ENCODE results near the gene CCDC78.
"Not testable (repeated sequence)": the region's sequence is repeated elsewhere in the genome, so short reads cannot be mapped to it uniquely, and the experiment has no call there.

CCDC78 gene

GRCh38 chr16:754656-755055, 28.4 kb upstream of the CCDC78 start:
- no peak overlapping the region for H2AFZ ChIP-seq (ENCODE audit: low read depth, low read length, severe bottlenecking)
- no peak overlapping the region for H3K4me2 ChIP-seq (ENCODE audit: low read depth, low read length, poor library complexity, severe bottlenecking)
- no peaks in the 10 kb centered on the region for H3K9me2 ChIP-seq (replicated peaks; ENCODE audit: insufficient read depth, low read length)
- no peaks in the 10 kb centered on the region for H3K27me3 ChIP-seq (ENCODE audit: low read length)
- H3K36me3 ChIP-seq (ENCODE audit: low read length), result no peaks in the 10 kb centered on the region
- no peaks in the 10 kb centered on the region for H4K20me1 ChIP-seq (ENCODE audit: low read depth, low read length)
- H3K27ac ChIP-seq (ENCODE audit: low read depth, low read length), result no peak overlapping the region
- H3K4me3 ChIP-seq (ENCODE audit: insufficient read depth, low read length, poor library complexity, severe bottlenecking), result no peak overlapping the region
- no peaks in the 10 kb centered on the region for H3K9me3 ChIP-seq (ENCODE audit: insufficient read depth, low read length)
- H3F3A ChIP-seq (ENCODE audit: insufficient read depth), result no peaks in the 10 kb centered on the region
- no peak for TF ChIP-seq CTCF (IDR thresholded peaks at IDR 0.05; ENCODE audit: insufficient read depth, low read length, poor library complexity, severe bottlenecking)
- no peak for TF ChIP-seq EZH2phosphoT487 (conservative IDR thresholded peaks at IDR 0.05; ENCODE audit: low read length)
- H3K9ac ChIP-seq (ENCODE audit: low read length), result no peak overlapping the region
- no peaks in the 10 kb centered on the region for H3K79me2 ChIP-seq (ENCODE audit: insufficient read depth, low read length)

GRCh38 chr16:754121-754607, 27.9 kb upstream of the CCDC78 start:
- not testable (repeated sequence) for H3K9me3 ChIP-seq (ENCODE audit: insufficient read depth, low read length); H3K9ac ChIP-seq (ENCODE audit: low read length); H3K36me3 ChIP-seq (ENCODE audit: low read length); H3K4me2 ChIP-seq (ENCODE audit: low read depth, low read length, poor library complexity, severe bottlenecking); H3F3A ChIP-seq (ENCODE audit: insufficient read depth); H3K9me2 ChIP-seq (replicated peaks; ENCODE audit: insufficient read depth, low read length); H3K4me3 ChIP-seq (ENCODE audit: insufficient read depth, low read length, poor library complexity, severe bottlenecking); H2AFZ ChIP-seq (ENCODE audit: low read depth, low read length, severe bottlenecking); H3K27me3 ChIP-seq (ENCODE audit: low read length); H4K20me1 ChIP-seq (ENCODE audit: low read depth, low read length); H3K27ac ChIP-seq (ENCODE audit: low read depth, low read length); H3K79me2 ChIP-seq (ENCODE audit: insufficient read depth, low read length)

GRCh38 chr16:752007-752312, 25.7 kb upstream of the CCDC78 start:
- Histone ChIP-seq H3K9me2 (replicated peaks; ENCODE audit: insufficient read depth, low read length) (no peaks in the 10 kb centered on the region), H2AFZ (ENCODE audit: low read depth, low read length, severe bottlenecking) (no peak overlapping the region), H3K79me2 (ENCODE audit: insufficient read depth, low read length) (no peaks in the 10 kb centered on the region), H3F3A (ENCODE audit: insufficient read depth) (no peaks in the 10 kb centered on the region), H3K27ac (ENCODE audit: low read depth, low read length) (no peak overlapping the region), H3K4me3 (ENCODE audit: insufficient read depth, low read length, poor library complexity, severe bottlenecking) (no peak overlapping the region), H3K9ac (ENCODE audit: low read length) (no peak overlapping the region), H3K4me2 (ENCODE audit: low read depth, low read length, poor library complexity, severe bottlenecking) (no peak overlapping the region), H4K20me1 (ENCODE audit: low read depth, low read length) (no peaks in the 10 kb centered on the region), H3K36me3 (ENCODE audit: low read length) (no peaks in the 10 kb centered on the region), H3K27me3 (ENCODE audit: low read length) (no peaks in the 10 kb centered on the region), H3K9me3 (ENCODE audit: insufficient read depth, low read length) (no peaks in the 10 kb centered on the region)
- no peak for TF ChIP-seq CTCF (IDR thresholded peaks at IDR 0.05; ENCODE audit: insufficient read depth, low read length, poor library complexity, severe bottlenecking)
- no peak for TF ChIP-seq EZH2phosphoT487 (conservative IDR thresholded peaks at IDR 0.05; ENCODE audit: low read length)

- Histone ChIP-seq H2AFZ (ENCODE audit: low read depth, low read length, severe bottlenecking) (no peak overlapping the region), H4K20me1 (ENCODE audit: low read depth, low read length) (no peaks in the 10 kb centered on the region), H3K36me3 (ENCODE audit: low read length) (no peaks in the 10 kb centered on the region), H3K9me3 (ENCODE audit: insufficient read depth, low read length) (no peaks in the 10 kb centered on the region), H3K9ac (ENCODE audit: low read length) (no peak overlapping the region), H3F3A (ENCODE audit: insufficient read depth) (no peaks in the 10 kb centered on the region), H3K27me3 (ENCODE audit: low read length) (no peaks in the 10 kb centered on the region), H3K4me2 (ENCODE audit: low read depth, low read length, poor library complexity, severe bottlenecking) (no peak overlapping the region), H3K79me2 (ENCODE audit: insufficient read depth, low read length) (no peaks in the 10 kb centered on the region), H3K27ac (ENCODE audit: low read depth, low read length) (no peak overlapping the region), H3K9me2 (replicated peaks; ENCODE audit: insufficient read depth, low read length) (no peaks in the 10 kb centered on the region), H3K4me3 (ENCODE audit: insufficient read depth, low read length, poor library complexity, severe bottlenecking) (no peak overlapping the region)
- TF ChIP-seq CTCF (IDR thresholded peaks at IDR 0.05; ENCODE audit: insufficient read depth, low read length, poor library complexity, severe bottlenecking) (no peak), EZH2phosphoT487 (conservative IDR thresholded peaks at IDR 0.05; ENCODE audit: low read length) (no peak)
Measured at GRCh38 chr16:751152-752006, 25.1 kb upstream of the CCDC78 start.
